Thymus (tissue), 11 donors: ENCODE data around the gene C10orf105. TPM values are rescaled to one million over a fixed set of nuclear protein-coding genes. Genes with fewer than 3 reads are reported as not detected.

Experiments used
- DNase-seq, 9 donors: peaks; one replicate each; pipeline ENCODE4 v3.0.0-alpha.2; 2013; ENCODE audit warnings: low spot score in 9 of 9, low read depth in 6 of 9, missing footprints in 1 of 9
- H3K27ac ChIP-seq, 2 donors: one replicate each; pipeline ENCODE4 v1.5.1; 2013; ENCODE audit warnings: control low read depth in 1 of 2, low read depth in 1 of 2, low read length in 1 of 2, mild to moderate bottlenecking in 1 of 2, moderate library complexity in 1 of 2
- H3K27me3 ChIP-seq, 2 donors: one replicate each; pipeline ENCODE4 v1.5.1; 2013; ENCODE audit warnings: low read length in 1 of 2; ENCODE audit not compliant: control insufficient read depth in 2 of 2, insufficient read depth in 1 of 2
- H3K36me3 ChIP-seq, 2 donors: one replicate each; pipeline ENCODE4 v1.5.1; 2013; ENCODE audit warnings: low read length in 1 of 2, mild to moderate bottlenecking in 1 of 2, moderate library complexity in 1 of 2; ENCODE audit not compliant: control insufficient read depth in 2 of 2, insufficient read depth in 2 of 2
- H3K4me1 ChIP-seq, 2 donors: one replicate each; pipeline ENCODE4 v1.5.1; 2013; ENCODE audit warnings: low read length in 2 of 2; ENCODE audit not compliant: control insufficient read depth in 2 of 2, insufficient read depth in 2 of 2
- H3K4me3 ChIP-seq, 2 donors: one replicate each; pipeline ENCODE4 v1.5.1; 2013; ENCODE audit warnings: low read length in 2 of 2, control low read depth in 1 of 2, mild to moderate bottlenecking in 1 of 2
- H3K9me3 ChIP-seq, 2 donors: one replicate each; pipeline ENCODE4 v1.5.1; 2013; ENCODE audit warnings: low read length in 1 of 2, mild to moderate bottlenecking in 1 of 2; ENCODE audit not compliant: control insufficient read depth in 2 of 2, insufficient read depth in 1 of 2
- WGBS: extraction: QIAGEN DNeasy Blood & Tissue Kit; methylation state at CpG from one replicate; pipeline ENCODE4 v1.1.7; 2013; 5-methylcytosine and 5-hydroxymethylcytosine counted together
- polyA plus RNA-seq: library from polyadenylated mRNA; stranded (reverse); fragments of 200-250 nt; gene quantifications from one replicate; pipeline ENCODE4 v1.2.3, GENCODE V29; 2013
- total RNA-seq: library from RNA; stranded (reverse); fragments of 120-200 nt; gene quantifications from one replicate; pipeline ENCODE4 v1.2.4, GENCODE V29; 2013
- donor health status: healthy.

C10orf105 gene
- total and polyA plus RNA-seq, 2 donors = 0.42 to 0.68 TPM

GRCh38 chr10:71729161-71729636 lies 9.6 kb upstream of the C10orf105 start:
- peaks cover 0 to 3% of the 10 kb centered on the region in 2 donors for H3K36me3 ChIP-seq
- peak overlapping the region; percentile 6 to 98 for H3K27ac ChIP-seq
- no peak for DNase-seq
- H3K9me3 ChIP-seq = no peaks in the 10 kb centered on the region
- no peaks in the 10 kb centered on the region for H3K27me3 ChIP-seq
- H3K4me3 ChIP-seq = no peak overlapping the region
- H3K4me1 ChIP-seq = peaks cover 31 to 58% of the 10 kb centered on the region in 2 donors
- 47% methylated on average over 10 of the region's 10 CpGs for WGBS

DNA sequence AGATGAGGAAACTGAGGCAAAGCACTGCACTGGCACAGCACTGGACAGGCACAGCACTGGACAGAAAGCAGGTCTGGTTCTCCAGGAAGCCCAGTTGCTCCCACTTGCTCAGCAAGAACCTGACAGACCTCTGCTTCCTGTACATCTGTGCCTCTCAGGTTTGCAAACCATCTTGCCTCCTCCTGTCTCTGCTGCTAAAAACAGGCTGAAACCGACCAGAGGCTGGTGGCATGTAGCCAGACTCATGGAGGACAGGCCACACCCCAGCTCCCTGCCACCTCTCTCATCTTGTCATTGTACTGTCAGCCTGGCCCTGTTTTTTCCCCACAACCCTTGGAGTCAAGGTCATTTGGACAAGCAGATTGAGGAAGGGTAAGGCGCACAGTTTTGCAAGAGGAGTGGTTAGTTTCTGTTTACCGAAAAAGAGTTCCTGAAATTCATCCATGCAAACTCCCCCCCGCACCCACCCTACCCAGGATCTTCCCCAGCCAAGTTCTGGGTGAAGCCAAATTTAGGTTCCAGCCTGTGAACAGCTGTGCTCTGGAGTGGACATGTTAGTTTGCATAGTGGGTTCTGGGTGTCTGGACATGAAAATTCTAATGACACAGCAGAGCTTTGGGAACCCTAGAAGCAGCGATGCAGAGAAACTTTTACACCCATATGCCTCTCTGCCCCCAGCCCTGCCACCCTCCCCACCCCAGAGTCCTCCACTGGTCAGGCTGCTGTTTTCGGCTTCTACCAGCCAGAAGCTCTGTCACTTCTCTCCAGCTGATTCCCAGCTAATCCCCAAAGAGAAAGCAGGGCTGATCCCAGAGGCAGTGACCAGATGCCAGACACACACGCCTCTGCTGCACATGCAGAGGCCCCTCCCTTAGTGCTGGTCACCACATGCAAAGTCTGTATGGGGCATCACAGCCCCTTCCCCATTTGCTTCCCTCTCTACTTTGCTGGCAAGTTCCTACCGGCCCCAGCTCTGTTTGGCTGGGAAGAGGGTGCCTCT lies 8.5 kb upstream of the C10orf105 start:
- WGBS = 49% methylated on average over 8 of the region's 8 CpGs
- no peak overlapping the region for H3K4me3 ChIP-seq
- peak in 7 of 9 donors; percentile 55 to 91 (median 74) for DNase-seq

DNA sequence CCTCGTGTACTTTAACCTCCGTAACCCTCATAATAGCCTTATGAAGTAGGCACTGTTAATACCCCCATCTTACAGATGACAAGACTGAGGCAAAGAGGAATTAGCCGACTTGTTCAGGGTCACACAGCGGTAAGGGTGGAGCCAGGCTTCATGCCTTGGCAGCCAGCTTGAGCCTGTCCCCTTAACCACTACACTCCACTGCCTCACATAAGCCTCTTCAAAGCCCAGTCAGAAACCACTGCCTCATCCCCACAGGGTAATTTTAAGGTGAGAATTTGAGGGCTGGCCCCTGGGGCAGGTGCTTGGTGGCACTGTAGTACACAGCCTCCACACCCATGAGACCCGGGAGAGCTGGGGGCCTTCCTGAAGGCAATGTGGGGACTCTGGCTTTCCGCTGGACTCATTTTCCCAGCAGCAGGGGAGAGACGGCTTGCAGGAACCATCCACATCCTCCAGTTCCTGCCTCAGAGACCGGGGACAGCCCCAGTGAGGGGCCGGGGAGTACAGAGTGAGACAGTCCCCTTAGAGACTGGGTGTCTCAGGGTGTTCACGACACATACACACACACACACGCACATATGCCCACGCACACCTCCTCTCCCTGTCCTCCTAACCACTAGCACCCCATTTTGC lies 7.6 kb upstream of the C10orf105 start:
- no peaks in the 10 kb centered on the region for H3K27me3 ChIP-seq
- no peaks in the 10 kb centered on the region for H3K9me3 ChIP-seq
- peak in 2 of 9 donors; percentile 40 to 64 for DNase-seq
- H3K27ac ChIP-seq = peak overlapping the region; percentile 94 to 98
- H3K36me3 ChIP-seq = peaks cover 0 to 3% of the 10 kb centered on the region in 2 donors
- peaks cover 31 to 67% of the 10 kb centered on the region in 2 donors for H3K4me1 ChIP-seq
- 28% methylated on average over 12 of the region's 12 CpGs for WGBS
- no peak overlapping the region for H3K4me3 ChIP-seq

More for the DNA sequence above, 8.5 kb upstream of the C10orf105 start:
- H3K27me3 ChIP-seq = no peaks in the 10 kb centered on the region
- peak overlapping the region; percentile 94 to 98 for H3K27ac ChIP-seq
- H3K9me3 ChIP-seq = no peaks in the 10 kb centered on the region
- H3K36me3 ChIP-seq = peaks cover 0 to 3% of the 10 kb centered on the region in 2 donors
- peaks cover 31 to 67% of the 10 kb centered on the region in 2 donors for H3K4me1 ChIP-seq

DNA sequence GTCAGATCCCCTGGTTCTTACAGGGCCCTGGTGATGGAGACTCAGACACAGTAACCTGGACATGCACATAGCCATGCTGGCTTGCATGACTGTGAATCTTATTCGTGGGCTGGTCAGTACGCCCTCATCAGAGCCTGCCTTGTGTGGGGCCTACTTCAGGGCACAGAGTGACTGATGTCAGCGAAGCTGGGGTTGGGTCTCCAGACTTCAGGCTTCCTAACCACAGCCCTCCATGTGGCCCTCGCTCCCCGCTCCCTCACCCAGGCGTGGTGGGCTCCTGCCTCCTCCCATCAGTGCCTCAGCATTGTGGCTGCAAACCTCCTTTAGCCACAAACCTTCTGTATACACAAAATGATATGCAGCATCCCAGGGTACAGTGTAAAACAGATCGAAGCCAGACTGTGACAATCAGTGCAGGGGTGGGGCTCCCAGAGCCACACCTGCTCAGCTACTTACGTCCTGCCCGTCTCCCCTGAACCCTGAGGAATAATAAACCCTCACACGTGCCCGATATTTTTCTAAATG lies 7.1 kb upstream of the C10orf105 start:
- H3K27me3 ChIP-seq = no peaks in the 10 kb centered on the region
- WGBS = 22% methylated on average over 11 of the region's 11 CpGs
- H3K4me3 ChIP-seq = no peak overlapping the region
- H3K27ac ChIP-seq = peak overlapping the region; percentile 94 to 98
- no peaks in the 10 kb centered on the region for H3K36me3 ChIP-seq
- DNase-seq = peak in 2 of 9 donors; percentile 46 to 62
- H3K4me1 ChIP-seq = peaks cover 31 to 67% of the 10 kb centered on the region in 2 donors
- H3K9me3 ChIP-seq = no peaks in the 10 kb centered on the region

DNA sequence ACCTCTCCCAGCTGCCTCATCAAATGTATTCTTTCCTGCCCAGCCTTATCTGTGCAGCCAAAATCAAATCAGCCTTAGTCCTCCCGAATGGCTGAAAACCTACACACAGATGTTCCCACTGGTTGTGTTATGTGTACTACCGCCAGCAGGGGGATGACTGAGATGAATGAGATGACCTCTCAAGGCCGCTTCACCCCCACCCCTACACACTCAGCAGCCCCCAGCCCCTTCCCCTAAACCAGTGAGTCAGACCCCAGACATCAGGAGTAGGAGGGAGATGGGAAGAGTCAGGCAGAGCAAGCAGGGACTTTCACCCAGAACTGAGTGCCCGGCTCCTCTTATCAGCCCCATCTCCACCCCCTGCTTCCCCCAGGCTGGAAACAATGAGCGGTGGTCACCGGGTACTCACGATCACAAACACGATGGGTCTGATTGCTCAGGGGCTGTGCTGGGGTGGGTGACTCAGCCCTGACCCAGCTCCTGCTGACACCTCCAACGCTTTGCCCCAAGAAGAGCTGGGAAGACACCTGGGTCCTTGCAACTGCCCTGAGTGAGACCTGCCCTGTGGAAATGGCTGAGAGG lies 6.5 kb upstream of the C10orf105 start:
- WGBS = 32% methylated on average over 9 of the region's 9 CpGs
- no peaks in the 10 kb centered on the region for H3K9me3 ChIP-seq
- no peaks in the 10 kb centered on the region for H3K36me3 ChIP-seq
- peak in 2 of 9 donors; percentile 33 to 50 for DNase-seq
- no peaks in the 10 kb centered on the region for H3K27me3 ChIP-seq
- no peak overlapping the region for H3K4me3 ChIP-seq
- peaks cover 31 to 66% of the 10 kb centered on the region in 2 donors for H3K4me1 ChIP-seq
- peak overlapping the region; percentile 20 to 98 for H3K27ac ChIP-seq

- Histone ChIP-seq H3K4me3 (no peak overlapping the region), H3K4me1 (peaks cover 31 to 60% of the 10 kb centered on the region in 2 donors), H3K27me3 (no peaks in the 10 kb centered on the region), H3K27ac (no peak overlapping the region), H3K9me3 (no peaks in the 10 kb centered on the region), H3K36me3 (no peaks in the 10 kb centered on the region)
- DNase-seq = no peak
- WGBS = 98% methylated on average over 14 of the region's 14 CpGs
These were observed 5.7 kb upstream of the C10orf105 start for GRCh38 chr10:71725249-71725648.

GRCh38 chr10:71724539-71724938 lies 5.0 kb upstream of the C10orf105 start:
- Histone ChIP-seq H3K4me1 (peaks cover 31 to 63% of the 10 kb centered on the region in 2 donors), H3K9me3 (no peaks in the 10 kb centered on the region), H3K36me3 (no peaks in the 10 kb centered on the region), H3K27ac (no peak overlapping the region), H3K27me3 (no peaks in the 10 kb centered on the region), H3K4me3 (no peak overlapping the region)
- no peak for DNase-seq
- over 99% methylated on average over 6 of the region's 6 CpGs for WGBS

- Histone ChIP-seq H3K4me1 (peaks cover 21 to 53% of the 10 kb centered on the region in 2 donors), H3K9me3 (peaks cover 0 to 5% of the 10 kb centered on the region in 2 donors), H3K36me3 (no peaks in the 10 kb centered on the region), H3K4me3 (no peak overlapping the region), H3K27ac (no peak overlapping the region), H3K27me3 (no peaks in the 10 kb centered on the region)
- no peak for DNase-seq
- WGBS = 97% methylated on average over 11 of the region's 11 CpGs
These were observed 3.7 kb upstream of the C10orf105 start for GRCh38 chr10:71723311-71723710.
